A549 (cell line): Measurements from ENCODE around the gene CFAP410. TPM values are rescaled to one million over a fixed set of nuclear protein-coding genes. Genes with fewer than 3 reads are reported as not detected.

Source experiments
- ATAC-seq, 2 experiments: fragments of 200-7000 bp in 1 of 2; fragments of >200 bp in 1 of 2; cut with Nextera tagmentation in 1 of 2; cut with Tn5 transposase in 1 of 2; 3 replicates each; pipeline versions ENCODE4 v1.8.0 to v1.9.1; 2018 to 2020; ENCODE audit warnings: mild to moderate bottlenecking in 1 of 2, moderate library complexity in 1 of 2
- CTCF ChIA-PET: fragments of 300-600 bp; sonication (Branson Sonifier 250); formaldehyde crosslinking; extraction: SDS; loops from one replicate; lab custom pipeline; 2021; ENCODE audit warnings: antibody characterized with exemption, inconsistent platforms; lab: Yijun Ruan, JAX
- POLR2A ChIA-PET: fragments of 350-600 bp; formaldehyde crosslinking; extraction: SDS; loops from one replicate; lab custom pipeline; 2021; ENCODE audit warnings: antibody characterized with exemption, inconsistent platforms; lab: Yijun Ruan, JAX
- DNase-seq, 2 experiments: peaks; one replicate each; pipeline versions ENCODE4 v3.0.0 to v3.0.0-alpha.2; 2011 to 2016; ENCODE audit warnings: low read depth in 1 of 2, low spot score in 1 of 2
- FAIRE-seq: peaks from 2 replicates; lab custom pipeline; 2011; peaks lifted over from hg19 to GRCh38; lab: Jason Lieb, UNC
- H3K27ac ChIP-seq, 2 experiments: fragments of >200 bp; sonication (Bioruptor Twin); formaldehyde crosslinking; 3 replicates each; pipeline ENCODE4 v1.5.1; 2016 to 2017
- H3K4me1 ChIP-seq: fragments of >200 bp; sonication (Bioruptor Twin); formaldehyde crosslinking; 3 replicates; pipeline ENCODE4 v1.6.1; 2016
- H3K4me2 ChIP-seq: fragments of >200 bp; sonication (Bioruptor Twin); formaldehyde crosslinking; 3 replicates; pipeline ENCODE4 v1.6.1; 2016
- H3K4me3 ChIP-seq: fragments of >200 bp; sonication (Bioruptor Twin); formaldehyde crosslinking; 3 replicates; pipeline ENCODE4 v1.5.1; 2016
- H3K9me3 ChIP-seq: fragments of >200 bp; sonication (Bioruptor Twin); formaldehyde crosslinking; 3 replicates; pipeline ENCODE4 v1.6.1; 2016
- CBX8 ChIP-seq: fragments of 200-600 bp; sonication (generic); IDR thresholded peaks from 2 replicates; pipeline ENCODE4 v1.6.1; 2016
- CEBPB ChIP-seq, 2 experiments: fragments of >200 bp in 1 of 2; sonication (Bioruptor Twin) in 1 of 2; formaldehyde crosslinking in 1 of 2; IDR thresholded peaks; 2 replicates each; pipeline ENCODE4 v1.6.1; 2012 to 2016
- CHD2 ChIP-seq: fragments of 150-350 bp; IDR thresholded peaks from 2 replicates; pipeline ENCODE4 v1.6.1; 2014; ENCODE audit warnings: low read length; ENCODE audit not compliant: partially characterized antibody
- EP300 ChIP-seq, 2 experiments: fragments of >200 bp; sonication (Bioruptor Twin); formaldehyde crosslinking; IDR thresholded peaks; 2 replicates in 1 of 2; 3 replicates in 1 of 2; pipeline ENCODE4 v1.6.1; 2016 to 2017
- MAFK ChIP-seq: fragments of 450-650 bp; IDR thresholded peaks from 2 replicates; pipeline ENCODE4 v1.6.1; 2014; ENCODE audit not compliant: partially characterized antibody
- MAX ChIP-seq: IDR thresholded peaks from 2 replicates; pipeline ENCODE4 v1.6.1; 2012
- MYC ChIP-seq: IDR thresholded peaks from 2 replicates; pipeline ENCODE4 v1.6.1; 2012; ENCODE audit warnings: mild to moderate bottlenecking, inconsistent platforms, low read length, improper control_type of control experiment, borderline replicate concordance
- NR3C1 ChIP-seq: fragments of >200 bp; sonication (Bioruptor Twin); formaldehyde crosslinking; IDR thresholded peaks from 3 replicates; pipeline ENCODE4 v1.6.1; 2017
- PBX3 ChIP-seq: IDR thresholded peaks from 2 replicates; pipeline ENCODE4 v1.6.1; 2012
- RARB ChIP-seq: fragments of 250-450 bp; sonication (Bioruptor Pico); IDR thresholded peaks from 2 replicates; pipeline ENCODE4 v1.8.0; 2021; ENCODE audit warnings: mild to moderate bottlenecking, moderate library complexity
- RFX5 ChIP-seq: fragments of 450-650 bp; IDR thresholded peaks from 2 replicates; pipeline ENCODE4 v1.7.1; 2014; ENCODE audit warnings: antibody characterized with exemption, mild to moderate bottlenecking, moderate library complexity
- TP53 ChIP-seq: fragments of 250-450 bp; sonication (Bioruptor Pico); IDR thresholded peaks from 2 replicates; pipeline ENCODE4 v1.5.0; 2021; ENCODE audit warnings: mild to moderate bottlenecking, moderate library complexity
- USF2 ChIP-seq: fragments of 450-650 bp; IDR thresholded peaks from 2 replicates; pipeline ENCODE4 v1.6.1; 2014; ENCODE audit warnings: antibody characterized with exemption
- WGBS: methylation state at CpG from one replicate; pipeline ENCODE4 v1.1.6; 2017; ENCODE audit errors: missing lambda C conversion rate; 5-methylcytosine and 5-hydroxymethylcytosine counted together
- polyA plus RNA-seq, 4 experiments: library from polyadenylated mRNA; depleted of rRNA in 3 of 4; stranded (reverse); fragments of >200 nt; fragmentation: RNase III in 1 of 4; extraction: RNeasy Plus Mini Kit Qiagen cat#74134 plus additional on column Dnase treatment in 1 of 4; gene quantifications; 2 replicates in 3 of 4; 3 replicates in 1 of 4; pipeline ENCODE4 v1.2.3, GENCODE V29; 2011 to 2017

The CFAP410 gene
- polyA plus RNA-seq, 2 of the 4 experiments (the other 2 are of a cell fraction): 3.2 to 7.1 TPM

- Histone ChIP-seq H3K27ac (no peak overlapping the region), H3K9me3 (no peaks in the 10 kb centered on the region), H3K4me2 (no peak overlapping the region), H3K4me3 (no peak overlapping the region), H3K4me1 (no peaks in the 10 kb centered on the region)
- DNase-seq: no peak
- CTCF ChIA-PET: interaction anchor here (1.3 kb wide), 1 partner anchor 22 kb away, joined by 3 read pairs; no protein-coding TSS in a partner anchor
- no peak; a peak in 2 of 6 replicates for ATAC-seq
- FAIRE-seq: no peak
- POLR2A ChIA-PET: no interaction called here
- WGBS: 68% methylated on average over 8 of the region's 20 CpGs
- TF ChIP-seq MAFK (no peak), MYC (no peak), EP300 (IDR thresholded peaks at IDR 0.05) (no peak), CEBPB (IDR thresholded peaks at IDR 0.05) (no peak)
- TF ChIP-seq, all 56 proteins: peak for 0
Measured at GRCh38 chr21:44331650-44332307, 7.4 kb downstream of the CFAP410 start.

GRCh38 chr21:44331209-44331608 lies 8.0 kb downstream of the CFAP410 start:
- ATAC-seq: no peak
- H3K9me3 ChIP-seq: no peaks in the 10 kb centered on the region
- no peak for FAIRE-seq

GRCh38 chr21:44330698-44331097 lies 8.5 kb downstream of the CFAP410 start:
- WGBS: 73% methylated on average over 2 of the region's 18 CpGs
- Histone ChIP-seq H3K4me2 (no peak overlapping the region), H3K9me3 (no peaks in the 10 kb centered on the region)
- POLR2A ChIA-PET: no interaction called here
- DNase-seq (no peak), ATAC-seq (no peak)
- TF ChIP-seq MYC (no peak), USF2 (no peak), TP53 (CRISPR knock-in tag) (no peak), RARB (CRISPR knock-in tag) (no peak), PBX3 (no peak)
- TF ChIP-seq, all 56 proteins: peak for 0
- no peak for FAIRE-seq
- CTCF ChIA-PET: interaction anchor here (1.3 kb wide), 1 partner anchor 21 kb away, joined by 3 read pairs; no protein-coding TSS in a partner anchor
- Histone ChIP-seq H3K4me3 (no peak overlapping the region), H3K4me1 (no peaks in the 10 kb centered on the region), H3K27ac (no peak overlapping the region)

More at GRCh38 chr21:44331209-44331608, 8.0 kb downstream of the CFAP410 start:
- no peak overlapping the region for H3K4me2 ChIP-seq
- no peak overlapping the region for H3K27ac ChIP-seq
- H3K4me3 ChIP-seq: no peak overlapping the region
- no peaks in the 10 kb centered on the region for H3K4me1 ChIP-seq
- POLR2A ChIA-PET: no interaction called here
- 84% methylated on average over 5 of the region's 16 CpGs for WGBS
- TF ChIP-seq NR3C1: no peak
- no peak for TF ChIP-seq PBX3
- TF ChIP-seq MAFK: no peak
- no peak for TF ChIP-seq RFX5
- no peak for TF ChIP-seq CBX8
- TF ChIP-seq, all 56 proteins: peak for 0
- CTCF ChIA-PET: interaction anchor here (1.3 kb wide), 1 partner anchor 21 kb away, joined by 3 read pairs; no protein-coding TSS in a partner anchor
- DNase-seq: no peak

- ATAC-seq (peak in 1 of 2 experiments; percentile 7; a peak in 3 of 6 replicates), DNase-seq (no peak), FAIRE-seq (no peak)
- H3K27ac ChIP-seq: no peak overlapping the region
- 95% methylated on average over 14 of the region's 44 CpGs for WGBS
- no peak overlapping the region for H3K4me2 ChIP-seq
- POLR2A ChIA-PET: interaction anchor here (1.0 kb wide), 1 partner anchor 9 kb away, joined by 3 read pairs; the partner anchor contains the start of gene CFAP410
- CTCF ChIA-PET: no interaction called here
- H3K4me1 ChIP-seq: no peaks in the 10 kb centered on the region
- no peak overlapping the region for H3K4me3 ChIP-seq
- TF ChIP-seq MAX (no peak), CHD2 (no peak)
- no peaks in the 10 kb centered on the region for H3K9me3 ChIP-seq
Measured at GRCh38 chr21:44329971-44330681, 9.1 kb downstream of the CFAP410 start.
